Ishikawa (cell line): ENCODE data around the gene BAHD1.

ENCODE experiments used
- CEBPB ChIP-seq: IDR thresholded peaks from 2 replicates; pipeline ENCODE4 v1.6.1; 2012
- CREB1 ChIP-seq: IDR thresholded peaks from 2 replicates; pipeline ENCODE4 v1.6.1; 2012; ENCODE audit warnings: low read depth
- EGR1 ChIP-seq: IDR thresholded peaks from 2 replicates; pipeline ENCODE4 v1.6.1; 2012
- EP300 ChIP-seq: IDR thresholded peaks from 2 replicates; pipeline ENCODE4 v1.6.1; 2012; ENCODE audit warnings: borderline replicate concordance
- FOXM1 ChIP-seq: IDR thresholded peaks from 2 replicates; pipeline ENCODE4 v1.6.1; 2012; ENCODE audit warnings: low read depth, borderline replicate concordance
- NFIC ChIP-seq: IDR thresholded peaks from 2 replicates; pipeline ENCODE4 v1.6.1; 2012
- RAD21 ChIP-seq: IDR thresholded peaks from 2 replicates; pipeline ENCODE4 v1.6.1; 2012; ENCODE audit warnings: low read depth
- TAF1 ChIP-seq: IDR thresholded peaks from 2 replicates; pipeline ENCODE4 v1.6.1; 2012; ENCODE audit warnings: low read depth, mild to moderate bottlenecking
- TCF12 ChIP-seq: IDR thresholded peaks from 2 replicates; pipeline ENCODE4 v1.6.1; 2012; ENCODE audit warnings: low read depth
- TEAD4 ChIP-seq: IDR thresholded peaks from 2 replicates; pipeline ENCODE4 v1.6.1; 2012
- YY1 ChIP-seq: IDR thresholded peaks from 2 replicates; pipeline ENCODE4 v1.6.1; 2012; ENCODE audit warnings: low read depth
- ZBTB7A ChIP-seq: IDR thresholded peaks from 2 replicates; pipeline ENCODE4 v1.6.1; 2012; ENCODE audit warnings: low read depth
- TF ChIP-seq, protein P1 (sequence below): IDR thresholded peaks from 2 replicates; pipeline ENCODE4 v1.6.1; 2012
- TF ChIP-seq, protein P2 (sequence below): IDR thresholded peaks from 2 replicates; pipeline ENCODE4 v1.6.1; 2012
- TF ChIP-seq, protein P3 (sequence below): IDR thresholded peaks from 2 replicates; pipeline ENCODE4 v1.6.1; 2012; ENCODE audit warnings: low read depth, mild to moderate bottlenecking

The BAHD1 gene

GRCh38 chr15:40465939-40466338 lies 25.2 kb downstream of the BAHD1 start:
- TF ChIP-seq, protein P1, sequence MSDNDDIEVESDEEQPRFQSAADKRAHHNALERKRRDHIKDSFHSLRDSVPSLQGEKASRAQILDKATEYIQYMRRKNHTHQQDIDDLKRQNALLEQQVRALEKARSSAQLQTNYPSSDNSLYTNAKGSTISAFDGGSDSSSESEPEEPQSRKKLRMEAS, result no peak
- TF ChIP-seq FOXM1 (no peak), ZBTB7A (no peak), EP300 (no peak), TEAD4 (no peak), NFIC (no peak), YY1 (no peak), CEBPB (no peak), TCF12 (no peak), TAF1 (no peak), RAD21 (no peak), CREB1 (no peak), EGR1 (no peak)
- TF ChIP-seq, protein P2, sequence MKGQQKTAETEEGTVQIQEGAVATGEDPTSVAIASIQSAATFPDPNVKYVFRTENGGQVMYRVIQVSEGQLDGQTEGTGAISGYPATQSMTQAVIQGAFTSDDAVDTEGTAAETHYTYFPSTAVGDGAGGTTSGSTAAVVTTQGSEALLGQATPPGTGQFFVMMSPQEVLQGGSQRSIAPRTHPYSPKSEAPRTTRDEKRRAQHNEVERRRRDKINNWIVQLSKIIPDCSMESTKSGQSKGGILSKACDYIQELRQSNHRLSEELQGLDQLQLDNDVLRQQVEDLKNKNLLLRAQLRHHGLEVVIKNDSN, result no peak
- TF ChIP-seq, protein P3, sequence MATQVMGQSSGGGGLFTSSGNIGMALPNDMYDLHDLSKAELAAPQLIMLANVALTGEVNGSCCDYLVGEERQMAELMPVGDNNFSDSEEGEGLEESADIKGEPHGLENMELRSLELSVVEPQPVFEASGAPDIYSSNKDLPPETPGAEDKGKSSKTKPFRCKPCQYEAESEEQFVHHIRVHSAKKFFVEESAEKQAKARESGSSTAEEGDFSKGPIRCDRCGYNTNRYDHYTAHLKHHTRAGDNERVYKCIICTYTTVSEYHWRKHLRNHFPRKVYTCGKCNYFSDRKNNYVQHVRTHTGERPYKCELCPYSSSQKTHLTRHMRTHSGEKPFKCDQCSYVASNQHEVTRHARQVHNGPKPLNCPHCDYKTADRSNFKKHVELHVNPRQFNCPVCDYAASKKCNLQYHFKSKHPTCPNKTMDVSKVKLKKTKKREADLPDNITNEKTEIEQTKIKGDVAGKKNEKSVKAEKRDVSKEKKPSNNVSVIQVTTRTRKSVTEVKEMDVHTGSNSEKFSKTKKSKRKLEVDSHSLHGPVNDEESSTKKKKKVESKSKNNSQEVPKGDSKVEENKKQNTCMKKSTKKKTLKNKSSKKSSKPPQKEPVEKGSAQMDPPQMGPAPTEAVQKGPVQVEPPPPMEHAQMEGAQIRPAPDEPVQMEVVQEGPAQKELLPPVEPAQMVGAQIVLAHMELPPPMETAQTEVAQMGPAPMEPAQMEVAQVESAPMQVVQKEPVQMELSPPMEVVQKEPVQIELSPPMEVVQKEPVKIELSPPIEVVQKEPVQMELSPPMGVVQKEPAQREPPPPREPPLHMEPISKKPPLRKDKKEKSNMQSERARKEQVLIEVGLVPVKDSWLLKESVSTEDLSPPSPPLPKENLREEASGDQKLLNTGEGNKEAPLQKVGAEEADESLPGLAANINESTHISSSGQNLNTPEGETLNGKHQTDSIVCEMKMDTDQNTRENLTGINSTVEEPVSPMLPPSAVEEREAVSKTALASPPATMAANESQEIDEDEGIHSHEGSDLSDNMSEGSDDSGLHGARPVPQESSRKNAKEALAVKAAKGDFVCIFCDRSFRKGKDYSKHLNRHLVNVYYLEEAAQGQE, result no peak

DNA sequence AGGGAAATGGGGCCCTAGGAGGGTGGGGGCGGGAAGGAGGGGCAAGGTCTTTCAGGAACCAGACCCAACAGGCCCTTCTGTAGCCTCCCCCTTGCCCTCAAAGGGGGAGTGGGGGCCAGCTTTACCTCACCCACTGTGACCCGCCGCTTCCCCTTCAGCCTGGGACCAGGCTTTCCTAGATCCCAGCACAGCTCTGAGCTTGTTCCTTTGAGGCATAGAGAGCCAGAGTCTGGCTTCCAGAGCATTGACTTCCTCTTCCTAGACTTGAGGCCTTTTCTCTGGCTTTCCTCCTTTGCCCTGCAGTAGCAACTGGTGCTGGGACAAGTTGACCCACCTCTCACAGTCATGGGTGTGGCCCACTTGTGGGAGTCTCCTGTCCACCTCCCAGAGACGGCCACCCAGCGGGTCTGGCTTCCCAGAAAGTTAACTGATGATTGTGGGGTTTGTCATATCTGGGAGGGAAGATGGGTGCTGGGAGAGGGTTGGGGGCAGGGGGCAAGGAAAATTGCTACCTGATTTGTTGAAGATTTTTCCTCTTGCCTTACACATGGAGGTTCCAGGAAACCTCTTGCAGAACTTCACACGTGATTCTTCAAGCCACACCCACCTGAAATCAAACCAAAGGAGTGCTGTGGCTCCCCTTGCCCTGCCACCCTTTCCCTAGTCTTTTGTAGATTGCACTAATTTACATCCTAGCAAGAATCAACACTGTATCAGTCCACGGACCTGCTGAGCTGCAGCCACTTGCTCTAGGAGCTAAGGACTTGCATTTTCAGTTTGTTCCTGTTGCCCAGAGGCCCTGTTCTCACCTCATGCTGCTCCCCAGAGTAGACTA lies 25.9 kb downstream of the BAHD1 start:
- TF ChIP-seq, protein P3, result no peak
- TF ChIP-seq TCF12, result no peak
- TF ChIP-seq FOXM1, result no peak
- TF ChIP-seq EGR1, result no peak
- no peak for TF ChIP-seq ZBTB7A
- TF ChIP-seq CEBPB, result no peak
- no peak for TF ChIP-seq TAF1
- no peak for TF ChIP-seq TEAD4
- no peak for TF ChIP-seq EP300
- no peak for TF ChIP-seq NFIC
- TF ChIP-seq YY1, result no peak
- TF ChIP-seq RAD21, result no peak
- TF ChIP-seq, protein P1, result no peak

DNA sequence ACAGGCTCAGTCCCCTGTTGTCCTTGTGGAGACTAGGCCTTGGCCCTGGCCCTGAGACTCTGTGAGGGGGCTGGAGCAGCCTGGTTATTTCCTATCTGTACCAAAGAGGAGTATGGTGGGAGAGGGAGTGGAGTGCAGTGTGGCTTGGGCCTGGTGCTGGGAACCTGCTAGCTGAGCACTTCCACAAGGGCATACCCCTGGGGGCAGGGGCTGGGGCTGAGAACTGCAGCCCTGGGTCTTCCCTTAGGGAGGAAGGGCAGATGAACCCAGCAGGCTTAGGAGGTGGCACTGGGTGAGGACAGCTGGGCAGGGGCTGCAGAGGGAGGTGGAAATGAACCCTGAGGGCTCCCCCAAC lies 26.5 kb downstream of the BAHD1 start:
- no peak for TF ChIP-seq TEAD4
- TF ChIP-seq, protein P2, result no peak
- TF ChIP-seq, protein P1, result no peak
- no peak for TF ChIP-seq FOXM1
- TF ChIP-seq, protein P3, result no peak
- TF ChIP-seq EP300, result no peak
- TF ChIP-seq RAD21, result no peak

DNA sequence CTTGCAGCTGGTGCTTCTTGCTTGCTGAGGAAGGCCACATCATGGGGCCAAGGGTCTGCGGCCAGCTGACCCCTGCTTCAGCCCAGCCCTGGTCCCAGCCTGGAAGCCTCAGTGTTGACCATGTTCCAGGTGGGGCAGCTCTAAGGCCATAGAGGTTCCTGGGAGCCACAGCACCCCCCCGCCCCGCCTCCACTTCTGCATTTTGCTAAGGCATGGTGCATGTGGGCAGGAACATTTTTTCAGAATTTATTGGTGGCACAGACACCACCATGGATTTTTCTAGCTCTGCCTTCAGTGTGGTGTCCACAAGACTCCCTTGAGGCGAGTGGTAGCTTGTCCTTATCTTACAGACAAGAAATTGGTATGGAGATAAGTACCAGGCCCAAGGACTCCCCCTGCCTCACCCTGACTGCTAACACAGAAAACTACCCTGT lies 28.2 kb downstream of the BAHD1 start:
- TF ChIP-seq FOXM1, result no peak
- TF ChIP-seq EGR1, result no peak
- TF ChIP-seq CREB1, result no peak
- TF ChIP-seq ZBTB7A, result no peak
- TF ChIP-seq CEBPB, result no peak
- no peak for TF ChIP-seq TEAD4
- TF ChIP-seq, protein P2, result no peak
- no peak for TF ChIP-seq EP300
- no peak for TF ChIP-seq TAF1
- TF ChIP-seq, protein P1, result no peak
